PC-9 (cell line): ENCODE results near the gene MIF.

ENCODE experiments used
- CTCF ChIP-seq: fragments of 200-600 bp; sonication (generic); conservative IDR thresholded peaks from 2 replicates; pipeline ENCODE4 v1.6.1; 2017; ENCODE audit warnings: mixed run types, antibody characterized with exemption, mild to moderate bottlenecking, moderate library complexity
- EZH2 ChIP-seq: fragments of 200-600 bp; sonication (generic); IDR thresholded peaks from 2 replicates; pipeline ENCODE4 v1.8.0; 2017; ENCODE audit warnings: antibody characterized with exemption, low read depth

- TF ChIP-seq EZH2 (no peak), CTCF (peak; percentile 84)
These were observed at the start of gene MIF for GRCh38 chr22:23893945-23894709.
